GM19193 (cell line): Measurements from ENCODE around the gene NLN.

ENCODE experiments used
- POLR2A ChIP-seq: IDR thresholded peaks from 4 replicates; pipeline ENCODE4 v1.6.1; 2011; ENCODE audit not compliant: insufficient read depth, insufficient read length; ENCODE audit errors: extremely low read depth

The NLN gene

GRCh38 chr5:65760504-65761275 is 38.7 kb downstream of the NLN start:
- no peak for TF ChIP-seq POLR2A

- no peak for TF ChIP-seq POLR2A
Observed at GRCh38 chr5:65762234-65762633, 40.2 kb downstream of the NLN start.

GRCh38 chr5:65765582-65765981 is 43.6 kb downstream of the NLN start:
- TF ChIP-seq POLR2A, result no peak

GRCh38 chr5:65766175-65766574 is 44.2 kb downstream of the NLN start:
- no peak for TF ChIP-seq POLR2A

- no peak for TF ChIP-seq POLR2A
Observed at GRCh38 chr5:65766781-65767180, 44.8 kb downstream of the NLN start.

GRCh38 chr5:65767565-65767964 is 45.6 kb downstream of the NLN start:
- no peak for TF ChIP-seq POLR2A

GRCh38 chr5:65768723-65769346 is 46.8 kb downstream of the NLN start:
- no peak for TF ChIP-seq POLR2A

GRCh38 chr5:65769539-65769938 is 47.5 kb downstream of the NLN start:
- TF ChIP-seq POLR2A, result no peak

GRCh38 chr5:65771266-65771665 is 49.3 kb downstream of the NLN start:
- TF ChIP-seq POLR2A, result no peak

GRCh38 chr5:65774346-65774745 is 52.3 kb downstream of the NLN start:
- no peak for TF ChIP-seq POLR2A

- TF ChIP-seq POLR2A, result no peak
Observed at GRCh38 chr5:65775476-65775875, 53.5 kb downstream of the NLN start.

GRCh38 chr5:65776441-65777141 is 54.6 kb downstream of the NLN start:
- TF ChIP-seq POLR2A, result no peak

GRCh38 chr5:65778126-65778525 is 56.1 kb downstream of the NLN start:
- TF ChIP-seq POLR2A, result no peak

- no peak for TF ChIP-seq POLR2A
Observed at GRCh38 chr5:65779643-65780042, 57.6 kb downstream of the NLN start.

GRCh38 chr5:65790371-65791163 is 68.6 kb downstream of the NLN start:
- no peak for TF ChIP-seq POLR2A
